Suprapubic skin (tissue), 3 donors: ENCODE measurements around the gene DDR1.

ENCODE experiments used
- POLR2A ChIP-seq, 2 donors: fragments of 450-650 bp; IDR thresholded peaks; one replicate each; pipeline ENCODE4 v1.6.1; 2017; ENCODE audit warnings: antibody characterized with exemption in 2 of 2, mild to moderate bottlenecking in 2 of 2, moderate library complexity in 2 of 2
- TF ChIP-seq, protein P1 (sequence below), 2 donors: fragments of 200-600 bp in 1 of 2; fragments of 450-650 bp in 1 of 2; sonication (generic) in 1 of 2; IDR thresholded peaks; one replicate each; pipeline ENCODE4 v1.5.1; 2016 to 2019; ENCODE audit warnings: antibody characterized with exemption in 2 of 2, mild to moderate bottlenecking in 1 of 2, moderate library complexity in 1 of 2

DNA sequence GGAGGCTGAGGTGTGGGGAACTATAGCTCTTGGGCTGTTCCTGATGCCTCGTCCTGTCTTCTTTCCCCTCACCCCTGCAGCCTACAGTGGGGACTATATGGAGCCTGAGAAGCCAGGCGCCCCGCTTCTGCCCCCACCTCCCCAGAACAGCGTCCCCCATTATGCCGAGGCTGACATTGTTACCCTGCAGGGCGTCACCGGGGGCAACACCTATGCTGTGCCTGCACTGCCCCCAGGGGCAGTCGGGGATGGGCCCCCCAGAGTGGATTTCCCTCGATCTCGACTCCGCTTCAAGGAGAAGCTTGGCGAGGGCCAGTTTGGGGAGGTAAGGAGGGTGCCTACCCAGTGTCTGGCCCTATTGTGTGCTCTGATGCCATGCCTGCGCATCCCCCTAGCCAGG, 12.2 kb downstream of the DDR1 start:
- TF ChIP-seq POLR2A (IDR thresholded peaks at IDR 0.05): no peak
- TF ChIP-seq, protein P1, sequence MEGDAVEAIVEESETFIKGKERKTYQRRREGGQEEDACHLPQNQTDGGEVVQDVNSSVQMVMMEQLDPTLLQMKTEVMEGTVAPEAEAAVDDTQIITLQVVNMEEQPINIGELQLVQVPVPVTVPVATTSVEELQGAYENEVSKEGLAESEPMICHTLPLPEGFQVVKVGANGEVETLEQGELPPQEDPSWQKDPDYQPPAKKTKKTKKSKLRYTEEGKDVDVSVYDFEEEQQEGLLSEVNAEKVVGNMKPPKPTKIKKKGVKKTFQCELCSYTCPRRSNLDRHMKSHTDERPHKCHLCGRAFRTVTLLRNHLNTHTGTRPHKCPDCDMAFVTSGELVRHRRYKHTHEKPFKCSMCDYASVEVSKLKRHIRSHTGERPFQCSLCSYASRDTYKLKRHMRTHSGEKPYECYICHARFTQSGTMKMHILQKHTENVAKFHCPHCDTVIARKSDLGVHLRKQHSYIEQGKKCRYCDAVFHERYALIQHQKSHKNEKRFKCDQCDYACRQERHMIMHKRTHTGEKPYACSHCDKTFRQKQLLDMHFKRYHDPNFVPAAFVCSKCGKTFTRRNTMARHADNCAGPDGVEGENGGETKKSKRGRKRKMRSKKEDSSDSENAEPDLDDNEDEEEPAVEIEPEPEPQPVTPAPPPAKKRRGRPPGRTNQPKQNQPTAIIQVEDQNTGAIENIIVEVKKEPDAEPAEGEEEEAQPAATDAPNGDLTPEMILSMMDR (IDR thresholded peaks at IDR 0.05): no peak
